Neutrophil (primary cell): ENCODE measurements around the gene GRIK4.

Experiments used
- H3K27ac ChIP-seq: fragments of 200-600 bp; sonication (generic); 2 replicates; pipeline ENCODE4 v1.5.1; 2016; ENCODE audit warnings: mild to moderate bottlenecking, moderate library complexity
- H3K27me3 ChIP-seq: fragments of 200-600 bp; sonication (generic); 2 replicates; pipeline ENCODE4 v1.6.0; 2016; ENCODE audit warnings: mild to moderate bottlenecking
- H3K36me3 ChIP-seq: fragments of 200-600 bp; sonication (generic); 2 replicates; pipeline ENCODE4 v1.5.1; 2017
- H3K4me1 ChIP-seq, 2 experiments: fragments of 200-600 bp in 1 of 2; sonication (generic) in 1 of 2; 1 replicate in 1 of 2; 2 replicates in 1 of 2; pipeline versions ENCODE4 v1.5.1 to v1.6.1; 2013 to 2016; ENCODE audit warnings: low read depth in 1 of 2, low read length in 1 of 2, mild to moderate bottlenecking in 1 of 2, moderate library complexity in 1 of 2; ENCODE audit not compliant: control insufficient read depth in 1 of 2, insufficient read depth in 1 of 2
- H3K4me3 ChIP-seq, 2 experiments: fragments of 200-600 bp in 1 of 2; sonication (generic) in 1 of 2; 1 replicate in 1 of 2; 2 replicates in 1 of 2; pipeline ENCODE4 v1.5.1; 2013 to 2016; ENCODE audit warnings: low read depth in 1 of 2, low read length in 1 of 2, mild to moderate bottlenecking in 1 of 2, moderate library complexity in 1 of 2
- H3K9me3 ChIP-seq: fragments of 200-600 bp; sonication (generic); 2 replicates; pipeline ENCODE4 v1.5.1; 2016
- CTCF ChIP-seq: fragments of 200-600 bp; sonication (generic); IDR thresholded peaks from 2 replicates; pipeline ENCODE4 v1.5.1; 2016; ENCODE audit warnings: antibody characterized with exemption

The GRIK4 gene

GRCh38 chr11:120720760-120721159, 209.2 kb downstream of the GRIK4 start:
- Histone ChIP-seq H3K4me1 (no peaks in the 10 kb centered on the region), H3K4me3 (no peak overlapping the region), H3K27me3 (peaks cover 9% of the 10 kb centered on the region), H3K9me3 (no peaks in the 10 kb centered on the region), H3K36me3 (no peaks in the 10 kb centered on the region), H3K27ac (no peak overlapping the region)
- TF ChIP-seq CTCF: no peak

- H3K4me1 ChIP-seq: no peaks in the 10 kb centered on the region
- H3K36me3 ChIP-seq: no peaks in the 10 kb centered on the region
- H3K27me3 ChIP-seq: peaks cover 5% of the 10 kb centered on the region
- H3K4me3 ChIP-seq: no peak overlapping the region
- no peak overlapping the region for H3K27ac ChIP-seq
- no peak for TF ChIP-seq CTCF
- no peaks in the 10 kb centered on the region for H3K9me3 ChIP-seq
These were observed 211.0 kb downstream of the GRIK4 start for GRCh38 chr11:120722524-120722923.

- Histone ChIP-seq H3K4me3 (no peak overlapping the region), H3K4me1 (no peaks in the 10 kb centered on the region), H3K27me3 (peaks cover 5% of the 10 kb centered on the region), H3K27ac (no peak overlapping the region), H3K36me3 (no peaks in the 10 kb centered on the region), H3K9me3 (no peaks in the 10 kb centered on the region)
- TF ChIP-seq CTCF: no peak
These were observed 212.2 kb downstream of the GRIK4 start for GRCh38 chr11:120723751-120724150.

- no peaks in the 10 kb centered on the region for H3K9me3 ChIP-seq
- no peaks in the 10 kb centered on the region for H3K36me3 ChIP-seq
- peaks cover 3% of the 10 kb centered on the region for H3K27me3 ChIP-seq
- TF ChIP-seq CTCF: no peak
- no peaks in the 10 kb centered on the region for H3K4me1 ChIP-seq
- no peak overlapping the region for H3K27ac ChIP-seq
- no peak overlapping the region for H3K4me3 ChIP-seq
These were observed 216.2 kb downstream of the GRIK4 start for GRCh38 chr11:120727752-120728151.

GRCh38 chr11:120735035-120735434, 223.5 kb downstream of the GRIK4 start:
- Histone ChIP-seq H3K9me3 (no peaks in the 10 kb centered on the region), H3K36me3 (no peaks in the 10 kb centered on the region), H3K4me3 (no peak overlapping the region), H3K27ac (no peak overlapping the region), H3K27me3 (peaks cover 7% of the 10 kb centered on the region), H3K4me1 (no peaks in the 10 kb centered on the region)
- TF ChIP-seq CTCF: no peak

- Histone ChIP-seq H3K27me3 (no peaks in the 10 kb centered on the region), H3K4me1 (no peaks in the 10 kb centered on the region), H3K36me3 (no peaks in the 10 kb centered on the region), H3K27ac (no peak overlapping the region), H3K9me3 (no peaks in the 10 kb centered on the region), H3K4me3 (no peak overlapping the region)
- no peak for TF ChIP-seq CTCF
These were observed 227.0 kb downstream of the GRIK4 start for GRCh38 chr11:120738516-120739046.
